K562 (cell line): ENCODE data around the gene ARL8A. TPM values are rescaled to one million over a fixed set of nuclear protein-coding genes. Genes with fewer than 3 reads are reported as not detected.

ENCODE experiments used
- CTCFL ChIP-seq: IDR thresholded peaks from 2 replicates; pipeline ENCODE4 v1.6.1; 2011; ENCODE audit warnings: borderline replicate concordance, low read depth, mild to moderate bottlenecking, moderate library complexity, low read length; ENCODE audit not compliant: insufficient read depth, poor library complexity, severe bottlenecking
- KLF10 ChIP-seq: fragments of 250-450 bp; sonication (Bioruptor Pico); IDR thresholded peaks from 2 replicates; pipeline ENCODE4 v1.6.1; 2021; ENCODE audit warnings: matching md5 sums
- REST ChIP-seq, 2 experiments: fragments of 450-650 bp; formaldehyde crosslinking in 1 of 2; IDR thresholded peaks; 2 replicates each; pipeline versions ENCODE4 v1.4.0 to v1.6.1; 2014 to 2020; ENCODE audit warnings: mild to moderate bottlenecking in 2 of 2, borderline replicate concordance in 1 of 2, low read depth in 1 of 2
- ZBTB43 ChIP-seq: sonication (generic); formaldehyde crosslinking; IDR thresholded peaks from 2 replicates; pipeline ENCODE4 v1.8.0; 2023; ENCODE audit warnings: mild to moderate bottlenecking, missing genetic modification reagents
- ZC3H11A ChIP-seq: IDR thresholded peaks from 2 replicates; pipeline ENCODE4 v1.6.1; 2012; ENCODE audit warnings: low read depth, low read length, improper control_type of control experiment
- ZNF609 ChIP-seq: sonication (generic); formaldehyde crosslinking; IDR thresholded peaks from 2 replicates; pipeline ENCODE4 v1.8.1; 2023; ENCODE audit warnings: missing genetic modification reagents, mild to moderate bottlenecking, borderline replicate concordance
- polyA plus RNA-seq, 8 experiments: library from polyadenylated mRNA; depleted of rRNA in 4 of 8; stranded (reverse) in 5 of 8; unstranded in 3 of 8; fragments of >200 nt; fragmentation: Nextera tagmentation in 2 of 8; fragmentation: Illumina TruSeq in 1 of 8; extraction: Ambion mirVana in 2 of 8; extraction: Trizol in 1 of 8; gene quantifications; 2 replicates each; pipeline versions ENCODE4 v1.2.1 to v1.2.3, GENCODE V29; 2011 to 2014; ENCODE audit warnings: inconsistent platforms in 1 of 8, missing spikeins in 1 of 8
- total RNA-seq, 7 experiments: library from RNA; depleted of rRNA in 6 of 7; stranded (reverse); fragments of >200 nt in 6 of 7; fragmentation: Illumina TruSeq in 2 of 7; extraction: Trizol in 2 of 7; gene quantifications; 2 replicates each; pipeline versions ENCODE4 v1.2.1 to v1.2.3, GENCODE V29; 2011 to 2021; ENCODE audit warnings: low replicate concordance in 1 of 7

The ARL8A gene
- total and polyA plus RNA-seq, 9 of the 15 experiments (the other 6 are each of a cell fraction or from before 2014, with no cell fraction given) = 0.17 to 27.3 (median 15.6) TPM

DNA sequence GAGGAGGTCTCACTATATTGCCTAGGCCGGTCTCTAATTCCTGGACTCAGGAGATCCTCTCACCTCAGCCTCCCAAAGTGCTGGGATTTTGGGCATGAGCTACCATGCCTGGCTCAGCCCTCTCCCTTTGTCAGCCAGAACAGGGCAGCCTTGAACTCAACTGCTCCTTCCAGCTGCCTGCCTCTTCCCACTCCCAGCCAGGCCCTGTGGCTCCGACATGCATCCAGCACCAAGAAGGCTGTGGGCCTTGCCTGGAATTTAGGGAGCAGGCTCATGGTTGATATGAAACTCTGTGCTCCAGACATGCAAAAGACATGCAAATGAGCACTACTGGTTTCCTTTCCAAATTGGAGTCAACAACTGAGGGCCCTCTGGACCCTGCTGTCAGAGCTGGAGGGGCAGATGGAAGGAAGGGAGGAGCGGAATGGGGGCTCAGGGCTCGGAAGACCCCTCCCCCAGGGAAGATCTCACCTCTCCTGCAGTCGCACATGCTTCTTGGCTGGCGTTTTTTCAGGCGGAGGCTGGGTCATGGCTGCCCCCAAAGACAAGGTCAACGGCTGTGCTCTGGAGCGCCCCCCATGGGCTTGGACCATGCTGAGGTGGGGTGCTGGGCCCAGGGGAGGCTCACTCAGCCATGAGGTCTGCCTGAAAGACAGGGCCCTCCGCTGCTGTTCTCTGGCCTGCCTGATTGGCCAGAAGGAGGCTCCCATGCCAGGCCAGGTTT is 14.4 kb upstream of the ARL8A start (continued):
- TF ChIP-seq CTCFL = peak; percentile 50
- TF ChIP-seq REST (IDR thresholded peaks at IDR 0.05; ENCODE audit: borderline replicate concordance) = no peak
- no peak for TF ChIP-seq REST (CRISPR knock-in tag; IDR thresholded peaks at IDR 0.05; ENCODE audit: low read depth)
- TF ChIP-seq KLF10 (CRISPR knock-in tag) = no peak
- no peak for TF ChIP-seq ZBTB43
- TF ChIP-seq ZC3H11A = no peak
- TF ChIP-seq ZNF609 = 0 out of 2 replicates have a peak, but pooled peaks have one; percentile 81
